Trophoblast cell (in vitro differentiated cells and primary cell): ENCODE data around the gene KRTAP10-5.

ENCODE experiments used
- DNase-seq, 2 donors: peaks; one replicate each; pipeline ENCODE4 v3.0.0-alpha.2; 2016
- H2AFZ ChIP-seq: 2 replicates; pipeline ENCODE4 v1.6.1; 2013; ENCODE audit warnings: low read length, moderate library complexity, mild to moderate bottlenecking; ENCODE audit not compliant: insufficient read depth, poor library complexity
- H2AK5ac ChIP-seq: 2 replicates; pipeline ENCODE4 v1.6.1; 2013; ENCODE audit warnings: mild to moderate bottlenecking, low read length
- H2BK120ac ChIP-seq: 2 replicates; pipeline ENCODE4 v1.6.1; 2013; ENCODE audit warnings: low read length, mild to moderate bottlenecking, moderate library complexity; ENCODE audit not compliant: insufficient read depth, poor library complexity
- H2BK12ac ChIP-seq: 2 replicates; pipeline ENCODE4 v1.6.1; 2013; ENCODE audit warnings: mild to moderate bottlenecking, low read length, moderate library complexity
- H2BK5ac ChIP-seq: 2 replicates; pipeline ENCODE4 v1.6.1; 2013; ENCODE audit warnings: low read length, low read depth, moderate library complexity, mild to moderate bottlenecking; ENCODE audit not compliant: poor library complexity
- H3K14ac ChIP-seq: 2 replicates; pipeline ENCODE4 v1.6.1; 2013; ENCODE audit warnings: mild to moderate bottlenecking, low read length
- H3K18ac ChIP-seq: 2 replicates; pipeline ENCODE4 v1.6.1; 2013; ENCODE audit warnings: mild to moderate bottlenecking, low read length
- H3K23ac ChIP-seq: 2 replicates; pipeline ENCODE4 v1.6.1; 2013; ENCODE audit warnings: low read length
- H3K27ac ChIP-seq: 2 replicates; pipeline ENCODE4 v1.5.1; 2013; ENCODE audit warnings: low read depth, mild to moderate bottlenecking, inconsistent platforms, low read length, moderate library complexity
- H3K27me3 ChIP-seq: 2 replicates; pipeline ENCODE4 v1.6.1; 2013; ENCODE audit warnings: inconsistent platforms, mild to moderate bottlenecking, low read length, moderate library complexity; ENCODE audit not compliant: insufficient read depth
- H3K36me3 ChIP-seq, 2 experiments: 1 replicate in 1 of 2; 2 replicates in 1 of 2; pipeline ENCODE4 v1.6.1; 2013; ENCODE audit warnings: low read length in 2 of 2, mild to moderate bottlenecking in 2 of 2, moderate library complexity in 1 of 2; ENCODE audit not compliant: insufficient read depth in 2 of 2, control insufficient read depth in 1 of 2
- H3K4ac ChIP-seq: 2 replicates; pipeline ENCODE4 v1.6.1; 2013; ENCODE audit warnings: low read depth, mild to moderate bottlenecking, low read length, moderate library complexity
- H3K4me1 ChIP-seq, 2 experiments: 1 replicate in 1 of 2; 2 replicates in 1 of 2; pipeline ENCODE4 v1.6.1; 2013; ENCODE audit warnings: low read length in 2 of 2, mild to moderate bottlenecking in 2 of 2, moderate library complexity in 1 of 2; ENCODE audit not compliant: insufficient read depth in 2 of 2, control insufficient read depth in 1 of 2
- H3K4me2 ChIP-seq: 2 replicates; pipeline ENCODE4 v1.6.1; 2013; ENCODE audit warnings: inconsistent platforms, mild to moderate bottlenecking, low read length, moderate library complexity
- H3K4me3 ChIP-seq: 2 replicates; pipeline ENCODE4 v1.5.1; 2013; ENCODE audit warnings: mild to moderate bottlenecking, low read depth, low read length, inconsistent platforms
- H3K79me1 ChIP-seq: one replicate; pipeline ENCODE4 v1.6.1; 2013; ENCODE audit warnings: low read length
- H3K79me2 ChIP-seq: 2 replicates; pipeline ENCODE4 v1.6.1; 2013; ENCODE audit warnings: low read length, mild to moderate bottlenecking; ENCODE audit not compliant: control insufficient read depth, insufficient read depth, poor library complexity
- H3K9ac ChIP-seq: 2 replicates; pipeline ENCODE4 v1.6.1; 2013; ENCODE audit warnings: mild to moderate bottlenecking, low read length
- H3K9me3 ChIP-seq: 2 replicates; pipeline ENCODE4 v1.6.1; 2013; ENCODE audit warnings: low read depth, mild to moderate bottlenecking, control low read depth, inconsistent platforms, low read length; ENCODE audit not compliant: insufficient read depth
- H4K12ac ChIP-seq: 2 replicates; pipeline ENCODE4 v1.6.1; 2013; ENCODE audit warnings: low read depth, mild to moderate bottlenecking, low read length, moderate library complexity
- H4K8ac ChIP-seq: 2 replicates; pipeline ENCODE4 v1.6.1; 2013; ENCODE audit warnings: low read depth, mild to moderate bottlenecking, low read length, moderate library complexity
- H4K91ac ChIP-seq: one replicate; pipeline ENCODE4 v1.6.1; 2013; ENCODE audit warnings: low read depth, mild to moderate bottlenecking, low read length, moderate library complexity
- WGBS: extraction: QIAGEN DNeasy Blood & Tissue Kit; methylation state at CpG from one replicate; pipeline ENCODE4 v1.1.7; 2013; ENCODE audit warnings: missing lambda C conversion rate; ENCODE audit not compliant: insufficient read length, insufficient coverage; ENCODE audit errors: extremely low coverage; 5-methylcytosine and 5-hydroxymethylcytosine counted together

The KRTAP10-5 gene

DNA sequence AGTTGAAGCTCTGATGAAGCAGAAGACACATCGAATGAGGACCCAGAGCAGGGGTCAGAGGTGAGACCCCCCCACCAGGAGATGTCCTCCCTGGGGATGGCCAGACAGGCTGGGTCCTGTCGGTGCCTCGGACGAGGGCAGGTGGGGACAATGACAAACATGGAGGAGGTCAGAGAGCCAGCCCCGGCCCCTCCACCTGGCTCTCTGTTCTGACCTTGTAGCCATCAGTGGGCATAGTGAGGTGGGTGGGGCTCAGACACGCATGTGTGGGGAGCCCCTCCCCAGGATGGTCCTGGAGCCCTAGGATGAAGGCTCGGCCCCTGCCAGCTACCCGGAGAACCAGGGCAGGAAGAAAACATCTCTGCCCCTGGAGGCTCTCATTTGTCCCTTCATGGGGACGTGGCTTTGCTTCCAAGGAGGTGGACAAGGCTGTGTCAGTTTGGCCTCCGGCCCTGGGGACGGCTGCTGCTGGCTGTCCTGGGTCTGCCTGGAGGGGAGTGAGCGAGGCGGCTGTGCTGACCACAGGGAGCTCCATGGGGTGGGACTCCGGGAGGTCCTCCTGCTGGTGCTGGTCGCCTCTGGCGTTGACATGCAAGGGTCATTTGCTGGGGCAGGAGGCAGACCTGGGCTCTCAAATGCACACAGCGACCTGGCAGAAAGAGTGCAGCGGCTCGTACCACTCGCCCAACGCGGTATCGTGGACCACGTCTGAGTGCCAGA is 9.3 kb upstream of the KRTAP10-5 start:
- H3K27ac ChIP-seq = no peak overlapping the region
- H3K23ac ChIP-seq = no peak overlapping the region
- no peak overlapping the region for H3K4me3 ChIP-seq
- no peak overlapping the region for H2BK5ac ChIP-seq
- H4K91ac ChIP-seq = no peak overlapping the region
- H3K9ac ChIP-seq = no peak overlapping the region
- peaks cover 10% of the 10 kb centered on the region for H3K79me1 ChIP-seq
- DNase-seq = no peak
- no peak overlapping the region for H4K12ac ChIP-seq
- no peak overlapping the region for H2BK120ac ChIP-seq
- H4K8ac ChIP-seq = no peak overlapping the region
- H3K27me3 ChIP-seq = no peaks in the 10 kb centered on the region
- no peak overlapping the region for H3K4me2 ChIP-seq
- no peak overlapping the region for H3K4ac ChIP-seq
- H3K36me3 ChIP-seq = no peaks in the 10 kb centered on the region
- no CpG with 5 or more reads among the region's 24 CpGs for WGBS
- no peak overlapping the region for H2BK12ac ChIP-seq
- no peak overlapping the region for H3K18ac ChIP-seq
- H3K14ac ChIP-seq = no peak overlapping the region
- H3K9me3 ChIP-seq = peaks cover 4% of the 10 kb centered on the region
- H3K4me1 ChIP-seq = peaks cover 3 to 11% of the 10 kb centered on the region in 2 experiments
- H2AK5ac ChIP-seq = no peak overlapping the region
- H3K79me2 ChIP-seq = no peaks in the 10 kb centered on the region
- H2AFZ ChIP-seq = no peak overlapping the region

DNA sequence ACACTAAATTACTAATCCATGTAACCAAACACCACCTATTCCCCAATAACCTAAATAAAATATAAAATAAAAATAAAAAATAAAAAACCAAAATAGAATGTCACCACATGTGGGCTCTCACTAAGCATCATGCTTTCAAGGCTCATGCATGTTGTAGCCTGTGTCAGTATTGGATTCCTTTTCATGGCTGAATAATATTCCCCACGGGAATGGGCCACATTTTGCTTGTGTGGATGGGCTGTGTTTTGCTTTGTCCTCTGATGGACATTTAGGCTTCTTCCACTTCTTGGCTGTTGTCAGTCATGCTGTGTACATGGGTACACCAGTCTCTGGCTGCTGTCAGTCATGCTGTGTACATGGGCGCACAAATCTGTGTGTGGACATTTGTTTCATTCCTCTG is 8.7 kb upstream of the KRTAP10-5 start:
- Histone ChIP-seq H3K9me3 (peaks cover 4% of the 10 kb centered on the region), H2BK120ac (no peak overlapping the region), H2BK12ac (no peak overlapping the region), H2BK5ac (no peak overlapping the region), H3K23ac (no peak overlapping the region), H2AFZ (no peak overlapping the region), H3K18ac (no peak overlapping the region), H4K8ac (no peak overlapping the region), H3K27ac (no peak overlapping the region), H4K91ac (no peak overlapping the region), H3K4me3 (no peak overlapping the region), H3K4me1 (peaks cover 3 to 8% of the 10 kb centered on the region in 2 experiments), H2AK5ac (no peak overlapping the region), H3K27me3 (no peaks in the 10 kb centered on the region), H3K79me2 (no peaks in the 10 kb centered on the region), H3K36me3 (no peaks in the 10 kb centered on the region), H3K9ac (no peak overlapping the region), H4K12ac (no peak overlapping the region), H3K79me1 (peaks cover 9% of the 10 kb centered on the region), H3K4me2 (no peak overlapping the region), H3K14ac (no peak overlapping the region), H3K4ac (no peak overlapping the region)
- DNase-seq = no peak
- no CpG with 5 or more reads among the region's 2 CpGs for WGBS

DNA sequence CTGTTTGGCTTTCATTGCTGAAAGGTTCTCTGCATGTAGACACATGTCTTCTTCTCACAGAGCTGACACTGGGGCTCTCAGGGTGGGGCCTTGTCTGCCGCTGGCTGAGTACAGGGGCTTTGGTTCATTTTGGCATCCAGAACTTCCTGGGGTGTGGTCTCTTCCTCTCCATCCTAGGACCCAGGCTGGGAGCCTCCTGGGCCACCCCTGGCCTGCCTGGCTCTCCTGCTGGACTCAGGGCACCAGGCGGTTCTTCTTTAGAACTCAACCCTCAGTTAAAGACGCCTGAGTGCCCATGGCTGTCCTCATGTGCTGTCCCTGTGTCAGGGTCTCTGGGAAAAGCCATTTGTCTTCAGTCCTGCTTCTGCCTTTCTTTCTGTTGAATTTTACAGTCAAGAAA is 5.5 kb upstream of the KRTAP10-5 start:
- Histone ChIP-seq H2BK120ac (no peak overlapping the region), H3K4me3 (no peak overlapping the region), H4K91ac (no peak overlapping the region), H3K9ac (no peak overlapping the region), H3K4me2 (no peak overlapping the region), H3K4ac (no peak overlapping the region), H4K8ac (no peak overlapping the region), H3K27ac (no peak overlapping the region), H3K14ac (no peak overlapping the region), H3K79me2 (no peaks in the 10 kb centered on the region), H2AK5ac (no peak overlapping the region), H3K79me1 (no peaks in the 10 kb centered on the region), H3K4me1 (no peaks in the 10 kb centered on the region), H2BK12ac (no peak overlapping the region), H3K27me3 (no peaks in the 10 kb centered on the region), H3K23ac (no peak overlapping the region), H2AFZ (no peak overlapping the region), H2BK5ac (no peak overlapping the region), H4K12ac (no peak overlapping the region), H3K18ac (no peak overlapping the region), H3K9me3 (peaks cover 3% of the 10 kb centered on the region), H3K36me3 (no peaks in the 10 kb centered on the region)
- no CpG with 5 or more reads among the region's 3 CpGs for WGBS
- no peak for DNase-seq

DNA sequence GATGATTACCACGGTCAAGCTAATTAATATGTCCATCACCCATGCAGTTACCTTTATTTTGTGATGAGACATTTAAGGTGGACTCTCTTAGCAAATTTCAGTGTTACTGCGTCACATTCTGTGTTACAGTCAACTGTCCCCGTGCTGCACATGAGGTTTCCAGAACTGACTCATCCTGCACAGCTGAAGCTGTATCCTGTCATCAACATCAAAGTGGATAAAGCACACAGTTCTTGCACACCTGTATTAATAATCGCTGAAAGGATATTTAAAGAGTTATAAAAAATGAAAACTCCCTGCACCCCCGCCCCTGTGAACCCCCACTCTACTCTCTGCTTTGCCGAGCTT is 3.4 kb upstream of the KRTAP10-5 start:
- H3K4ac ChIP-seq = no peak overlapping the region
- H2BK5ac ChIP-seq = no peak overlapping the region
- H4K12ac ChIP-seq = no peak overlapping the region
- H2BK12ac ChIP-seq = no peak overlapping the region
- H2AK5ac ChIP-seq = no peak overlapping the region
- no peak overlapping the region for H3K4me3 ChIP-seq
- no peak overlapping the region for H3K9ac ChIP-seq
- no peak overlapping the region for H3K14ac ChIP-seq
- H3K4me2 ChIP-seq = no peak overlapping the region
- H3K18ac ChIP-seq = no peak overlapping the region
- peaks cover 6% of the 10 kb centered on the region for H3K9me3 ChIP-seq
- H4K8ac ChIP-seq = no peak overlapping the region
- no peak overlapping the region for H2BK120ac ChIP-seq
- no peaks in the 10 kb centered on the region for H3K36me3 ChIP-seq
- H3K27me3 ChIP-seq = no peaks in the 10 kb centered on the region
- WGBS = no CpG with 5 or more reads among the region's 6 CpGs
- no peaks in the 10 kb centered on the region for H3K79me1 ChIP-seq
- H4K91ac ChIP-seq = no peak overlapping the region
- H2AFZ ChIP-seq = no peak overlapping the region
- H3K4me1 ChIP-seq = no peaks in the 10 kb centered on the region
- DNase-seq = no peak
- H3K79me2 ChIP-seq = no peaks in the 10 kb centered on the region
- H3K27ac ChIP-seq = no peak overlapping the region
- H3K23ac ChIP-seq = no peak overlapping the region
